Measurements from ENCODE around the gene BAIAP2.
A peak's percentile ranks its signal among the peaks of the same experiment; 100 is the strongest.

The BAIAP2 gene

GRCh38 chr17:81101614-81102306 lies 66.8 kb downstream of the BAIAP2 start:
- DNase-seq: peak in 51 of 56 donors; percentile 19 to 90 (median 66)

- no peak for DNase-seq
Observed at GRCh38 chr17:81102352-81102751, 67.4 kb downstream of the BAIAP2 start.

GRCh38 chr17:81102869-81103268 lies 67.9 kb downstream of the BAIAP2 start:
- DNase-seq: no peak

- DNase-seq: no peak
Observed at GRCh38 chr17:81103379-81103778, 68.4 kb downstream of the BAIAP2 start.

- DNase-seq: no peak
Observed at GRCh38 chr17:81106716-81107115, 71.8 kb downstream of the BAIAP2 start.

GRCh38 chr17:81108220-81108619 lies 73.3 kb downstream of the BAIAP2 start:
- no peak for DNase-seq

GRCh38 chr17:81109957-81110356 lies 75.0 kb downstream of the BAIAP2 start:
- peak in 5 of 56 donors; percentile 17 to 58 (median 34) for DNase-seq

- DNase-seq: peak in 12 of 56 donors; percentile 13 to 57 (median 36)
Observed at GRCh38 chr17:81110488-81111040, 75.6 kb downstream of the BAIAP2 start.

GRCh38 chr17:81111066-81111465 lies 76.1 kb downstream of the BAIAP2 start:
- DNase-seq: peak in 1 of 56 donors; percentile 46

GRCh38 chr17:81112450-81112849 lies 77.5 kb downstream of the BAIAP2 start:
- DNase-seq: no peak

GRCh38 chr17:81113158-81113724 lies 78.3 kb downstream of the BAIAP2 start:
- peak in 4 of 56 donors; percentile 13 to 57 (median 26) for DNase-seq

GRCh38 chr17:81114351-81115093 lies 79.6 kb downstream of the BAIAP2 start:
- peak in 5 of 56 donors; percentile 27 to 57 (median 45) for DNase-seq

GRCh38 chr17:81115219-81115618 lies 80.3 kb downstream of the BAIAP2 start:
- peak in 10 of 56 donors; percentile 25 to 60 (median 46) for DNase-seq

GRCh38 chr17:81115749-81116464 lies 81.0 kb downstream of the BAIAP2 start:
- DNase-seq: peak in 24 of 56 donors; percentile 19 to 61 (median 38)

GRCh38 chr17:81116704-81117103 lies 81.8 kb downstream of the BAIAP2 start:
- DNase-seq: no peak

GRCh38 chr17:81117672-81118198 lies 82.8 kb downstream of the BAIAP2 start:
- DNase-seq: peak in 2 of 56 donors; percentile 29 to 49

GRCh38 chr17:81118308-81119221 lies 83.6 kb downstream of the BAIAP2 start:
- DNase-seq: peak in 3 of 56 donors; percentile 24 to 48 (median 36)

GRCh38 chr17:81119223-81120148 lies 84.5 kb downstream of the BAIAP2 start:
- DNase-seq: peak in 55 of 56 donors; percentile 21 to 99 (median 91)

- DNase-seq: peak in 1 of 56 donors; percentile 65
Observed at GRCh38 chr17:81120149-81120484, 85.2 kb downstream of the BAIAP2 start.
